ENCODE results near the gene STRBP. TPM values are rescaled to one million over a fixed set of nuclear protein-coding genes. Genes with fewer than 3 reads are reported as not detected.

STRBP gene
- total RNA-seq, 8 experiments from 2014 or later = 17.5 to 60.7 (median 43.7) TPM

- no peak overlapping the region for H3K27ac ChIP-seq
- no peaks in the 10 kb centered on the region for H3K4me1 ChIP-seq (replicated peaks in 1 of 2)
- no peak overlapping the region for H3K4me3 ChIP-seq
- ATAC-seq (replicated peaks in 6 of 8) = no peak
- in situ Hi-C loops (cut with MboI; ENCODE audit: low pct_unique_long_range_greater_than_20kb in 2 of 9, low sequenced_read_pairs in 9 of 9, unreplicated experiment in 9 of 9) = loop anchor here in 3 of 9 experiments (25.0 kb wide), 3 partner anchors 146 to 271 kb away; partner anchors contain the start of gene CRB2 (in 1 of the 3)
- 90 to 100% (median 97%) methylated on average over 1 to 2 of the region's 2 CpGs; no CpG with 5 or more reads in 2 of the 10 experiments for WGBS, 10 experiments
Measured at GRCh38 chr9:123090956-123091355, 177.4 kb downstream of the STRBP start.

GRCh38 chr9:123090198-123090896 is 178.0 kb downstream of the STRBP start:
- Histone ChIP-seq H3K4me1 (replicated peaks in 1 of 2) (no peaks in the 10 kb centered on the region), H3K27ac (no peak overlapping the region), H3K4me3 (no peak overlapping the region)
- in situ Hi-C loops (cut with MboI; ENCODE audit: low pct_unique_long_range_greater_than_20kb in 2 of 9, low sequenced_read_pairs in 9 of 9, unreplicated experiment in 9 of 9) = loop anchor here in 3 of 9 experiments (25.0 kb wide), 3 partner anchors 147 to 272 kb away; partner anchors contain the start of gene CRB2 (in 1 of the 3)
- no peak for ATAC-seq (replicated peaks in 6 of 8)
- WGBS, 10 experiments = 76 to 100% (median 92%) methylated on average over 1 to 8 of the region's 8 CpGs

DNA sequence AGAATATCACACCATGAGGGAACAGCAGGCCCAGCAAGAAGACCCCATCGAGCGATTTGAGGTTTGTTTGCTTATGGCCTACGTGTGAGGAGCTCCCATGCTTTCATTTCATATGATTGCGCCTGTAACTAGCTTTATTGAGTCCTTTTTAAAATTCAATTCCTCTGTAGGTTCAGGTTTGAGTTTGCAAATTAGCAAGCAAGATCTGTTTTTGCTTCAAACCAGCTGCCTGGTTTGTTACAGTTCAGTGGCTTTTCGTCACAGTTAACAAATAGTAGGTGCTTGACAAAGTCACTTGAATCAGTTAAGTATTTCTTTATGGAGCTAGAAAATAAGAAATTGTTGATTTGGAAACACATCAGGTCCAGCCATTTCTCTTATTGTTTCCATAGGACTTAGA is 178.6 kb downstream of the STRBP start:
- WGBS, 10 experiments = 85 to 100% (median 99%) methylated on average over 1 to 5 of the region's 5 CpGs
- H3K27ac ChIP-seq = no peak overlapping the region
- no peaks in the 10 kb centered on the region for H3K4me1 ChIP-seq (replicated peaks in 1 of 2)
- no peak for ATAC-seq (replicated peaks in 6 of 8)
- in situ Hi-C loops (cut with MboI; ENCODE audit: low pct_unique_long_range_greater_than_20kb in 2 of 9, low sequenced_read_pairs in 9 of 9, unreplicated experiment in 9 of 9) = loop anchor here in 5 of 9 experiments (10.0 to 25.0 kb wide), 5 partner anchors 148 to 273 kb away; partner anchors contain the start of gene CRB2 (in 3 of the 5)
- H3K4me3 ChIP-seq = no peak overlapping the region

DNA sequence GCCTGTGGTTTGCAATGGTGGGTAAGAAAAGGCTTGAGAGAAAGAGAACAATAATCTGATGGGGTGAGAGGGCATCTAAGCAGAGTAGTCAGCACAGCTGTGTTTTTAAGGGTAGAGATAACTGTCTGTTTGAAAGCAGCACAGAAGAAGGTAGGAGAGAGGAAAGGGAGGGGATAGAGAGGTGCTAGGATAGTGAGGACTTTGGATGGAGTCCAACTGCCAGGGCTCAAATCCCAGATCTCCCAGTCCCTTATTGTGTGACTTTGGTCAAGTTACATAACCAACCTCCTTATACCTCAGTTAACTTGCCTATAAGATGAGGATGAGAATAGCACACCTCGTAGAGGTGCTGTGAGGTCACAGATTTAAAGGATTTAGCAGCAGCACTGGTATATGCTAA is 179.3 kb downstream of the STRBP start:
- ATAC-seq (replicated peaks in 6 of 8) = no peak
- in situ Hi-C loops (cut with MboI; ENCODE audit: low pct_unique_long_range_greater_than_20kb in 2 of 9, low sequenced_read_pairs in 9 of 9, unreplicated experiment in 9 of 9) = loop anchor here in 5 of 9 experiments (10.0 to 25.0 kb wide), 5 partner anchors 148 to 273 kb away; partner anchors contain the start of gene CRB2 (in 3 of the 5)
- 100% methylated on average over 1 of the region's 1 CpG; no CpG with 5 or more reads in 7 of the 10 experiments for WGBS, 10 experiments
- no peaks in the 10 kb centered on the region for H3K4me1 ChIP-seq (replicated peaks in 1 of 2)
- no peak overlapping the region for H3K27ac ChIP-seq
- H3K4me3 ChIP-seq = no peak overlapping the region

DNA sequence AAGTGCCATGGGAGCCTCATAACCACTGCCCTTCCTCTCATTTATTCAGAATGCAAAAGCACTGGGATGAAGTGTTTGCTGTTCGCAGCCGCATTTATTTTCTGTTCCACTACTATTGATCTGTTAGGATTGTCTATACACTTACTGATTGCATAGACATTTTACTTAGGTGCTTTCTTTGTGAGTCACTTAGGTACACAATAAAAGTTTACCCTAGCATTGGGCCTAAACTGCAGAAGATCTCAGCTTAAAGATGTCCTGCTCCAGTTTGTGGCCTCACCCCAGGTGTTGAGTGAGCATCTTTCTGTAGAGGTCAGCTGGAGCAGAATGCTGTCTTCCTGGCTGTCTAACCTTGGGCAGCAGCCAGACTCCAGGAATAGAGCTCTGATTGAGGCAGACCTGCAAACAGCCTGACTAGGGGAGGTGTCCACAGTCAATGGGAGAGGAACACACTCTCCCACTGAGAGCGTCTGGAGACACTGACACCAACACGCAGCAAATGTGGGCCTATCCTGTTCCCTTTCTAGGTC is 181.0 kb downstream of the STRBP start:
- H3K27ac ChIP-seq = no peak overlapping the region
- no peaks in the 10 kb centered on the region for H3K4me1 ChIP-seq (replicated peaks in 1 of 2)
- in situ Hi-C loops (cut with MboI; ENCODE audit: low pct_unique_long_range_greater_than_20kb in 2 of 9, low sequenced_read_pairs in 9 of 9, unreplicated experiment in 9 of 9) = loop anchor here in 5 of 9 experiments (10.0 to 25.0 kb wide), 5 partner anchors 150 to 275 kb away; partner anchors contain the start of gene CRB2 (in 3 of the 5)
- no peak for ATAC-seq (replicated peaks in 6 of 8)
- 86 to 100% (median 96%) methylated on average over 2 to 4 of the region's 4 CpGs; no CpG with 5 or more reads in 2 of the 10 experiments for WGBS, 10 experiments
- H3K4me3 ChIP-seq = no peak overlapping the region

DNA sequence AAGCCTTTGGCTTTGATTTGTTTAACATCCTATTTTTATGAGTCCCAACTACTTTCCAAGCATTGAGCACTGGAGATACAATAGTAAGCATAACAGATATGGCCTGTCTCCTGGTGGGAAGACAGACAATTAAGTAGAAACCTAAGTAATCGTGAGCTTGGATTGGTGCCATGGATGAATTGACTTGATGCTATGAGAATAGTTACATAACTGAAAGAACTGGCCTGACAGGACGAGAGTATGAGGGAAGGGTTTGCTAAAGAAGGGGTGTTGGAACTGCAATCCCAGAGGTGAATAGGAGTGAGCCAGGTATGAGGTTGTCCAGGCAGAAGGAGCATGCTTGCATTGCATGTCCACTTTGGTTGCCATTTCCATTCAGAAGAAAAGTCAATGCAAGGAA is 182.5 kb downstream of the STRBP start:
- Histone ChIP-seq H3K4me3 (no peak overlapping the region), H3K27ac (no peak overlapping the region), H3K4me1 (replicated peaks in 1 of 2) (no peaks in the 10 kb centered on the region)
- WGBS, 10 experiments = 50 to 100% (median 100%) methylated on average over 1 to 2 of the region's 2 CpGs; no CpG with 5 or more reads in 1 of the 10 experiments
- in situ Hi-C loops (cut with MboI; ENCODE audit: low pct_unique_long_range_greater_than_20kb in 2 of 9, low sequenced_read_pairs in 9 of 9, unreplicated experiment in 9 of 9) = loop anchor here in 5 of 9 experiments (10.0 to 25.0 kb wide), 5 partner anchors 151 to 276 kb away; partner anchors contain the start of gene CRB2 (in 3 of the 5)
- no peak for ATAC-seq (replicated peaks in 6 of 8)

DNA sequence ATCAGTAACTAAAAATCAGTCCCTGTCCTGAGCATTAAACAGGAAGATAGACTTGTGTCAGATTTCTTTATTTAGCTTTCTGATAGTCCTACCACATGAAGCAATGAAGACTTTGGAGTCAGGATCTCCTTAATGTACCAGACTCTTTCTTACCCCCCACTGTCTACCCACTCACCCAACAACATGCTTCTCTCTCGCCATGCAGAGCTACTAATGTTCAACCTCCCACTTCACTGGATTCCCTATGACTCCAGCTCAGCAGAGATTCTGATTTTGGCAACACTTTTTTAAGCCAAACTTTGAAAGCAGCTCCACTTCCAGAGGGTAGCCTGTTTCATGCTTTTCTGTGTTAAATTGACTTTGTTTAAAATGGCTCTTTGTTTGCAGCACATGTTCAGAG is 184.1 kb downstream of the STRBP start:
- WGBS, 10 experiments = 75 to 100% (median 95%) methylated on average over 1 of the region's 1 CpG; no CpG with 5 or more reads in 6 of the 10 experiments
- in situ Hi-C loops (cut with MboI; ENCODE audit: low pct_unique_long_range_greater_than_20kb in 2 of 9, low sequenced_read_pairs in 9 of 9, unreplicated experiment in 9 of 9) = loop anchor here in 5 of 9 experiments (10.0 to 25.0 kb wide), 5 partner anchors 153 to 278 kb away; partner anchors contain the start of gene CRB2 (in 3 of the 5)
- Histone ChIP-seq H3K4me1 (replicated peaks in 1 of 2) (no peaks in the 10 kb centered on the region), H3K4me3 (no peak overlapping the region), H3K27ac (no peak overlapping the region)
- no peak for ATAC-seq (replicated peaks in 6 of 8)

DNA sequence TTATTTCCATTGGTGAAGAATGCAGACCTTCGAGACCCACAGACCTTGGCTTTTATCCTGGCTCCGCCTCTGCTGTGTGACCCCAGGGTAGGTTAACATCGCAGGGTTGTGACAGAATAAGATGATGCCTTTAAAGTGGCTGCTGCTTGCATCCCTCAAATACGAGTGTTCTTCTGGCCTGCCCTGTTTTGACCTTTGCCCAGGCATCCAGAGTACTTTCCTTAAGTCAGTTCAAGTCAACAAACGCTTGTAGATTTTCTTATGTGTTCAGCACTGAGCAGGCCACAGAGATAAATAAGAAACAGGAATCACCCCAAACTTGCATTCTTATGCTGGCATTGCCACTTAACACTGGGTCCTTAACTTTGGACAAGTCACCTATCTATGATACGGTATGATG is 184.7 kb downstream of the STRBP start:
- in situ Hi-C loops (cut with MboI; ENCODE audit: low pct_unique_long_range_greater_than_20kb in 2 of 9, low sequenced_read_pairs in 9 of 9, unreplicated experiment in 9 of 9) = loop anchor here in 5 of 9 experiments (10.0 to 25.0 kb wide), 5 partner anchors 154 to 279 kb away; partner anchors contain the start of gene CRB2 (in 3 of the 5)
- Histone ChIP-seq H3K4me3 (no peak overlapping the region), H3K27ac (no peak overlapping the region), H3K4me1 (replicated peaks in 1 of 2) (no peaks in the 10 kb centered on the region)
- 86 to 100% (median 95%) methylated on average over 1 to 6 of the region's 6 CpGs; no CpG with 5 or more reads in 2 of the 10 experiments for WGBS, 10 experiments
- ATAC-seq (replicated peaks in 6 of 8) = no peak

- in situ Hi-C loops (cut with MboI; ENCODE audit: low pct_unique_long_range_greater_than_20kb in 2 of 9, low sequenced_read_pairs in 9 of 9, unreplicated experiment in 9 of 9) = loop anchor here in 5 of 9 experiments (10.0 to 25.0 kb wide), 5 partner anchors 155 to 280 kb away; partner anchors contain the start of gene CRB2 (in 3 of the 5)
- H3K27ac ChIP-seq = no peak overlapping the region
- peak in 4 of 8 experiments; percentile 28 to 77 (median 72) for ATAC-seq (replicated peaks in 6 of 8)
- 0 to 83% (median 27%) methylated on average over 1 to 2 of the region's 2 CpGs for WGBS, 10 experiments
- H3K4me3 ChIP-seq = no peak overlapping the region
- H3K4me1 ChIP-seq (replicated peaks in 1 of 2) = no peaks in the 10 kb centered on the region
Measured at GRCh38 chr9:123081824-123082223, 186.6 kb downstream of the STRBP start.

DNA sequence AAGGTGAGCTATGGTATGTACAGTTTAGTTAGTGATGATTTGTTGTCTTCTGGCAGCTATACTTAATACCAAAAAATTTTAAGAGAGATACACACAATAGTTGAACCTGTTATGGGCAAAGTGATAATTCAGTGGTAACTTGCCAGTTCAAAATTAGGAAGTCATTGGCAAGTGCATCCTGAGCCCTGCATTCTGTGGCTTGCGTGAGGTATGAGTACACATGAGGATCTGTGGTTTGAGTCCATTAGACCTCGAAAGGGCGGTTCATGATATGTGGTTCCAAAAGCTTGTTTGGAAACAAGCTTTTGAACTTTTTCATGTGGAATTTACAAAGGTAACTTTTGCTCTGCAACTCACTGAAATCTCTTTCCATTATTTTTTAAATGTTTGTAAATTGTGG is 187.9 kb downstream of the STRBP start:
- WGBS, 10 experiments = 90 to 100% (median 94%) methylated on average over 1 to 3 of the region's 3 CpGs; no CpG with 5 or more reads in 1 of the 10 experiments
- H3K4me3 ChIP-seq = no peak overlapping the region
- in situ Hi-C loops (cut with MboI; ENCODE audit: low pct_unique_long_range_greater_than_20kb in 2 of 9, low sequenced_read_pairs in 9 of 9, unreplicated experiment in 9 of 9) = loop anchor here in 5 of 9 experiments (10.0 to 25.0 kb wide), 5 partner anchors 157 to 282 kb away; partner anchors contain the start of gene CRB2 (in 3 of the 5)
- H3K27ac ChIP-seq = no peak overlapping the region
- no peaks in the 10 kb centered on the region for H3K4me1 ChIP-seq (replicated peaks in 1 of 2)
- no peak for ATAC-seq (replicated peaks in 6 of 8)

DNA sequence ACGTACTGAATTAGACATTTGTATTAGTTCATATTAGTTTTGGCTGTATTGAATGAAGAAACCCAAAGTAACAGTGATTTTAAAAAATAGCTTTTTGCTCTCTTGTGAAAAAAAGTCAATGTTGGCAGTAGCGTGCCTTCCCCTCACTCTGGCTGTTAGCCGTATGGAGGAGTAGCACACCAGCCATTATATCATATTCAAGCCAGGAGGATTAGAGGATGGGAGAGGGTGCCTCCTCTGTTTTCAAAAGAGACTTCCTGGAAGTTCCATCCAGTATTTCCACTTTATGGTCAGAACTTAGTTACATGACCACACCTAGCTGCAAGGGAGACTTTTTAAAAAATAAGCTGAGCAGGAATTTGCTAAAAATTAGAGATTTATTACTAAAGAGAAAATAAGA is 193.8 kb downstream of the STRBP start:
- Histone ChIP-seq H3K4me3 (no peak overlapping the region), H3K4me1 (replicated peaks in 1 of 2) (no peaks in the 10 kb centered on the region), H3K27ac (no peak overlapping the region)
- 36 to 100% (median 96%) methylated on average over 2 to 3 of the region's 3 CpGs for WGBS, 10 experiments
- in situ Hi-C loops (cut with MboI; ENCODE audit: low pct_unique_long_range_greater_than_20kb in 2 of 9, low sequenced_read_pairs in 9 of 9, unreplicated experiment in 9 of 9) = loop anchor here in 3 of 9 experiments (25.0 kb wide), 3 partner anchors 163 to 288 kb away; partner anchors contain the start of gene CRB2 (in 1 of the 3)
- peak in 3 of 8 experiments; percentile 44 to 71 (median 71) for ATAC-seq (replicated peaks in 6 of 8)

- H3K4me3 ChIP-seq = no peak overlapping the region
- in situ Hi-C loops (cut with MboI; ENCODE audit: low pct_unique_long_range_greater_than_20kb in 2 of 9, low sequenced_read_pairs in 9 of 9, unreplicated experiment in 9 of 9) = no loop called here
- H3K4me1 ChIP-seq (replicated peaks in 1 of 2) = no peaks in the 10 kb centered on the region
- ATAC-seq (replicated peaks in 6 of 8) = peak in 3 of 8 experiments; percentile 41 to 71 (median 57)
- WGBS, 10 experiments = 0 to 100% (median 83%) methylated on average over 1 of the region's 1 CpG; no CpG with 5 or more reads in 3 of the 10 experiments
- H3K27ac ChIP-seq = no peak overlapping the region
Measured at GRCh38 chr9:123073991-123074422, 194.4 kb downstream of the STRBP start.
